Measurements from ENCODE around the gene NDUFS2. TPM values are rescaled to one million over a fixed set of nuclear protein-coding genes. Genes with fewer than 3 reads are reported as not detected.

NDUFS2 gene
- total and polyA plus RNA-seq, 9 of the 15 experiments (the other 6 are each of a cell fraction or from before 2014, with no cell fraction given) = 70.0 to 176 (median 141) TPM

DNA sequence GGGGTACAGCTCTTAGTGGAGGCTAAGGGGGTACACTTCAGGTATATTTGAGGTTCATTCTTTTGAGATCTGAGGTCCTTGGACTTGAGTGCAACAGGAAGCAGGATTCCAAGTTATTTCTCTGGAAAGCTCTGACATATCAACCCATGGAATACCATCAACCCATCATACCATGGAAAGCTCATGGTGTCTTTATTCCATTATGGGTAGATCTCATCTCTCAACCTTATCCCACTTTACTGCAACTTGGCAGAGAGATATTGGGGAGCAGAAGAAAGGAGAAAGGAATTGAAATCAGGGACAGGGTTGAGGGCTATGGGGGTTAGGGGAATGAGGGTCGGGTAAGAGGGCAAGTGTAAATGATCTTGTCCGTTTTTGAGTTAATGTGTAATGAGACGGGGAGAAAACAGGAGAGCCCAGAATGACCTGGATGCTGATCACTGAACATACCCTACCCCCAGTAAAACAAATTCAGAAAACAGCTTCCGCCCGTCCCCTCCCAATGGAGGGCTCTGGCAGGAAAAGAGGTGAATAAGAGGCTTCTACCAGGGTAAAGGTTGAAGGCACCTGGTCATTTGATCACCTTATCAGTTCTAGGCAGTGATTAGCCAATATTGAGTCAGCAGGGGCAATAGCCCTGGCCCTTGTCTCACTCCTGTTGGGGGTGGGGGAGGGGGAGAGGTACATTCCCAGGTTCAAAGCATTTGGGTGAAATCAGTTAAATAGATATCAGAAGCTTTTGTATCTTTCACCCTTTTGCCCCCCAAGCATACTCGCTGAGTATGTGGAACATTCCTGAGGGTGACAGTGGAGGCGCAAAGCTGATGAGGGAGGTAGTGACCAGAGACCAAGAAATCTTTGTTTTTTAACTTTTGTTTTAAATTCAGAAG lies 21.9 kb downstream of the NDUFS2 start (continued):
- TF ChIP-seq, protein P1, sequence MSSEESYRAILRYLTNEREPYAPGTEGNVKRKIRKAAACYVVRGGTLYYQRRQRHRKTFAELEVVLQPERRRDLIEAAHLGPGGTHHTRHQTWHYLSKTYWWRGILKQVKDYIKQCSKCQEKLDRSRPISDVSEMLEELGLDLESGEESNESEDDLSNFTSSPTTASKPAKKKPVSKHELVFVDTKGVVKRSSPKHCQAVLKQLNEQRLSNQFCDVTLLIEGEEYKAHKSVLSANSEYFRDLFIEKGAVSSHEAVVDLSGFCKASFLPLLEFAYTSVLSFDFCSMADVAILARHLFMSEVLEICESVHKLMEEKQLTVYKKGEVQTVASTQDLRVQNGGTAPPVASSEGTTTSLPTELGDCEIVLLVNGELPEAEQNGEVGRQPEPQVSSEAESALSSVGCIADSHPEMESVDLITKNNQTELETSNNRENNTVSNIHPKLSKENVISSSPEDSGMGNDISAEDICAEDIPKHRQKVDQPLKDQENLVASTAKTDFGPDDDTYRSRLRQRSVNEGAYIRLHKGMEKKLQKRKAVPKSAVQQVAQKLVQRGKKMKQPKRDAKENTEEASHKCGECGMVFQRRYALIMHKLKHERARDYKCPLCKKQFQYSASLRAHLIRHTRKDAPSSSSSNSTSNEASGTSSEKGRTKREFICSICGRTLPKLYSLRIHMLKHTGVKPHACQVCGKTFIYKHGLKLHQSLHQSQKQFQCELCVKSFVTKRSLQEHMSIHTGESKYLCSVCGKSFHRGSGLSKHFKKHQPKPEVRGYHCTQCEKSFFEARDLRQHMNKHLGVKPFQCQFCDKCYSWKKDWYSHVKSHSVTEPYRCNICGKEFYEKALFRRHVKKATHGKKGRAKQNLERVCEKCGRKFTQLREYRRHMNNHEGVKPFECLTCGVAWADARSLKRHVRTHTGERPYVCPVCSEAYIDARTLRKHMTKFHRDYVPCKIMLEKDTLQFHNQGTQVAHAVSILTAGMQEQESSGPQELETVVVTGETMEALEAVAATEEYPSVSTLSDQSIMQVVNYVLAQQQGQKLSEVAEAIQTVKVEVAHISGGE (CRISPR knock-in tag; IDR thresholded peaks at IDR 0.05) = no peak
- TF ChIP-seq NCOA2 (IDR thresholded peaks at IDR 0.05; ENCODE audit: partially characterized antibody in 2 of 2) (no peak), ARID2 (IDR thresholded peaks at IDR 0.05) (no peak), EP400 (IDR thresholded peaks at IDR 0.05) (no peak), NCOA4 (IDR thresholded peaks at IDR 0.05; ENCODE audit: partially characterized antibody) (no peak), CEBPG (CRISPR knock-in tag; IDR thresholded peaks at IDR 0.05) (no peak), CEBPG (tag; conservative IDR thresholded peaks at IDR 0.05 in 1 of 2, IDR thresholded peaks at IDR 0.05 in 1 of 2) (peak in 1 of 2 experiments; percentile 83; a peak in 2 of 4 replicates), GTF2A2 (tag; IDR thresholded peaks at IDR 0.05) (no peak), PTTG1 (tag; IDR thresholded peaks at IDR 0.05; ENCODE audit: low read depth) (no peak), LARP7 (IDR thresholded peaks at IDR 0.05) (no peak)
- TF ChIP-seq, protein P2, sequence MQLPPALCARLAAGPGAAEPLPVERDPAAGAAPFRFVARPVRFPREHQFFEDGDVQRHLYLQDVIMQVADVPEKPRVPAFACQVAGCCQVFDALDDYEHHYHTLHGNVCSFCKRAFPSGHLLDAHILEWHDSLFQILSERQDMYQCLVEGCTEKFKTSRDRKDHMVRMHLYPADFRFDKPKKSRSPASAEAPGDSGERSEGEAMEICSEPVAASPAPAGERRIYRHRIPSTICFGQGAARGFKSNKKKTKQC (CRISPR knock-in tag; IDR thresholded peaks at IDR 0.05) = no peak
- TF ChIP-seq, protein P3, sequence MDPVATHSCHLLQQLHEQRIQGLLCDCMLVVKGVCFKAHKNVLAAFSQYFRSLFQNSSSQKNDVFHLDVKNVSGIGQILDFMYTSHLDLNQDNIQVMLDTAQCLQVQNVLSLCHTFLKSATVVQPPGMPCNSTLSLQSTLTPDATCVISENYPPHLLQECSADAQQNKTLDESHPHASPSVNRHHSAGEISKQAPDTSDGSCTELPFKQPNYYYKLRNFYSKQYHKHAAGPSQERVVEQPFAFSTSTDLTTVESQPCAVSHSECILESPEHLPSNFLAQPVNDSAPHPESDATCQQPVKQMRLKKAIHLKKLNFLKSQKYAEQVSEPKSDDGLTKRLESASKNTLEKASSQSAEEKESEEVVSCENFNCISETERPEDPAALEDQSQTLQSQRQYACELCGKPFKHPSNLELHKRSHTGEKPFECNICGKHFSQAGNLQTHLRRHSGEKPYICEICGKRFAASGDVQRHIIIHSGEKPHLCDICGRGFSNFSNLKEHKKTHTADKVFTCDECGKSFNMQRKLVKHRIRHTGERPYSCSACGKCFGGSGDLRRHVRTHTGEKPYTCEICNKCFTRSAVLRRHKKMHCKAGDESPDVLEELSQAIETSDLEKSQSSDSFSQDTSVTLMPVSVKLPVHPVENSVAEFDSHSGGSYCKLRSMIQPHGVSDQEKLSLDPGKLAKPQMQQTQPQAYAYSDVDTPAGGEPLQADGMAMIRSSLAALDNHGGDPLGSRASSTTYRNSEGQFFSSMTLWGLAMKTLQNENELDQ (CRISPR knock-in tag; IDR thresholded peaks at IDR 0.05; ENCODE audit: borderline replicate concordance) = no peak
- TF ChIP-seq, protein P4, sequence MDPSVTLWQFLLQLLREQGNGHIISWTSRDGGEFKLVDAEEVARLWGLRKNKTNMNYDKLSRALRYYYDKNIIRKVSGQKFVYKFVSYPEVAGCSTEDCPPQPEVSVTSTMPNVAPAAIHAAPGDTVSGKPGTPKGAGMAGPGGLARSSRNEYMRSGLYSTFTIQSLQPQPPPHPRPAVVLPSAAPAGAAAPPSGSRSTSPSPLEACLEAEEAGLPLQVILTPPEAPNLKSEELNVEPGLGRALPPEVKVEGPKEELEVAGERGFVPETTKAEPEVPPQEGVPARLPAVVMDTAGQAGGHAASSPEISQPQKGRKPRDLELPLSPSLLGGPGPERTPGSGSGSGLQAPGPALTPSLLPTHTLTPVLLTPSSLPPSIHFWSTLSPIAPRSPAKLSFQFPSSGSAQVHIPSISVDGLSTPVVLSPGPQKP (CRISPR knock-in tag; IDR thresholded peaks at IDR 0.05) = no peak
- TF ChIP-seq, protein P5, sequence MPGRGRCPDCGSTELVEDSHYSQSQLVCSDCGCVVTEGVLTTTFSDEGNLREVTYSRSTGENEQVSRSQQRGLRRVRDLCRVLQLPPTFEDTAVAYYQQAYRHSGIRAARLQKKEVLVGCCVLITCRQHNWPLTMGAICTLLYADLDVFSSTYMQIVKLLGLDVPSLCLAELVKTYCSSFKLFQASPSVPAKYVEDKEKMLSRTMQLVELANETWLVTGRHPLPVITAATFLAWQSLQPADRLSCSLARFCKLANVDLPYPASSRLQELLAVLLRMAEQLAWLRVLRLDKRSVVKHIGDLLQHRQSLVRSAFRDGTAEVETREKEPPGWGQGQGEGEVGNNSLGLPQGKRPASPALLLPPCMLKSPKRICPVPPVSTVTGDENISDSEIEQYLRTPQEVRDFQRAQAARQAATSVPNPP (IDR thresholded peaks at IDR 0.05; ENCODE audit: borderline replicate concordance, insufficient read depth, insufficient read length) = no peak
